CD14-positive monocyte (primary cell): ENCODE measurements around the gene ATP7A. TPM values are rescaled to one million over a fixed set of nuclear protein-coding genes. Genes with fewer than 3 reads are reported as not detected.

Experiments
- DNase-seq, 3 donors: peaks; one replicate each; pipeline ENCODE4 v3.0.0-alpha.2; 2011 to 2022
- H2AFZ ChIP-seq: 2 replicates; pipeline ENCODE4 v1.6.0; 2012; ENCODE audit warnings: mild to moderate bottlenecking, low read depth, low read length, inconsistent platforms; ENCODE audit not compliant: insufficient read depth, poor library complexity, severe bottlenecking
- H3K27ac ChIP-seq, 2 donors: 1 replicate in 1 of 2; 2 replicates in 1 of 2; pipeline ENCODE4 v1.5.1; 2012 to 2013; ENCODE audit warnings: low read length in 2 of 2, control low read depth in 1 of 2, inconsistent platforms in 1 of 2, low read depth in 1 of 2, mild to moderate bottlenecking in 1 of 2
- H3K27me3 ChIP-seq, 2 donors: one replicate each; pipeline versions ENCODE4 v1.6.0 to v1.6.1; 2011 to 2013; ENCODE audit warnings: low read length in 2 of 2; ENCODE audit not compliant: control insufficient read depth in 2 of 2, insufficient read depth in 2 of 2
- H3K36me3 ChIP-seq, 2 donors: replicated peaks in 1 of 2; 1 replicate in 1 of 2; 2 replicates in 1 of 2; pipeline versions ENCODE4 v1.5.1 to v1.6.1; 2012 to 2013; ENCODE audit warnings: low read length in 2 of 2, control low read depth in 1 of 2, inconsistent platforms in 1 of 2, mild to moderate bottlenecking in 1 of 2; ENCODE audit not compliant: insufficient read depth in 2 of 2, control insufficient read depth in 1 of 2
- H3K4me1 ChIP-seq, 2 donors: 1 replicate in 1 of 2; 2 replicates in 1 of 2; pipeline versions ENCODE4 v1.5.1 to v1.6.1; 2012 to 2013; ENCODE audit warnings: low read length in 2 of 2, control low read depth in 1 of 2, inconsistent platforms in 1 of 2, mild to moderate bottlenecking in 1 of 2, moderate library complexity in 1 of 2; ENCODE audit not compliant: insufficient read depth in 2 of 2, control insufficient read depth in 1 of 2
- H3K4me2 ChIP-seq: replicated peaks from 2 replicates; pipeline ENCODE3; 2012; ENCODE audit warnings: low read length, moderate library complexity, mild to moderate bottlenecking; ENCODE audit not compliant: poor library complexity, severe bottlenecking; ENCODE audit errors: extremely low read depth
- H3K4me3 ChIP-seq, 3 experiments: fragments of 200-600 bp in 1 of 3; sonication (generic) in 1 of 3; replicated peaks in 1 of 3; 1 replicate in 2 of 3; 2 replicates in 1 of 3; pipeline ENCODE4 v1.5.1; 2011 to 2013; ENCODE audit warnings: low read length in 3 of 3, mild to moderate bottlenecking in 3 of 3, control low read depth in 2 of 3, low read depth in 2 of 3, inconsistent platforms in 1 of 3, moderate library complexity in 1 of 3
- H3K79me2 ChIP-seq: 2 replicates; pipeline ENCODE4 v1.6.0; 2012; ENCODE audit warnings: mild to moderate bottlenecking, control low read depth, inconsistent platforms, low read length, moderate library complexity; ENCODE audit not compliant: insufficient read depth
- H3K9ac ChIP-seq: 2 replicates; pipeline ENCODE4 v1.6.0; 2017; ENCODE audit warnings: low read length, mild to moderate bottlenecking; ENCODE audit not compliant: insufficient read depth, poor library complexity, severe bottlenecking
- H3K9me3 ChIP-seq, 2 donors: replicated peaks in 1 of 2; 1 replicate in 1 of 2; 2 replicates in 1 of 2; pipeline versions ENCODE4 v1.5.1 to v1.6.1; 2012 to 2013; ENCODE audit warnings: low read length in 2 of 2, control low read depth in 1 of 2; ENCODE audit not compliant: control insufficient read depth in 1 of 2, insufficient read depth in 1 of 2
- H4K20me1 ChIP-seq: 2 replicates; pipeline ENCODE4 v1.6.0; 2012; ENCODE audit warnings: mild to moderate bottlenecking, low read length, control low read depth, moderate library complexity; ENCODE audit not compliant: insufficient read depth
- H3K27ac Mint-ChIP-seq, 7 donors: one replicate each; pipeline ENCODE4 v1.8.0; 2020; ENCODE audit warnings: mild to moderate bottlenecking in 7 of 7, mixed read lengths in 7 of 7, moderate library complexity in 6 of 7, inconsistent platforms in 2 of 7
- H3K27me3 Mint-ChIP-seq, 3 donors: one replicate each; pipeline ENCODE4 v1.8.0; 2021 to 2022; ENCODE audit warnings: low read depth in 3 of 3, mild to moderate bottlenecking in 3 of 3, mixed read lengths in 3 of 3, moderate library complexity in 3 of 3, inconsistent platforms in 1 of 3
- H3K36me3 Mint-ChIP-seq, 2 donors: one replicate each; pipeline ENCODE4 v1.8.0; 2020; ENCODE audit warnings: mixed read lengths in 2 of 2, inconsistent platforms in 1 of 2, mild to moderate bottlenecking in 1 of 2
- H3K4me1 Mint-ChIP-seq: one replicate; pipeline ENCODE4 v1.8.0; 2020; ENCODE audit warnings: mild to moderate bottlenecking, mixed read lengths
- H3K4me3 Mint-ChIP-seq, 2 donors: one replicate each; pipeline ENCODE4 v1.8.0; 2020; ENCODE audit warnings: mild to moderate bottlenecking in 2 of 2, mixed read lengths in 2 of 2, moderate library complexity in 1 of 2
- H3K9me3 Mint-ChIP-seq, 7 donors: one replicate each; pipeline ENCODE4 v1.8.0; 2020 to 2022; ENCODE audit warnings: mixed read lengths in 7 of 7, mild to moderate bottlenecking in 6 of 7, moderate library complexity in 6 of 7, inconsistent platforms in 2 of 7
- WGBS: methylation state at CpG from one replicate; pipeline ENCODE4 v1.1.5; 2013; ENCODE audit warnings: missing lambda C conversion rate; ENCODE audit not compliant: insufficient coverage; 5-methylcytosine and 5-hydroxymethylcytosine counted together
- intact Hi-C, 2 donors: fragments of 100-400 bp; cut with micrococcal nuclease; formaldehyde crosslinking; loops; one replicate each; pipeline versions ENCODE4 v1.15.0 to v1.15.1; 2023
- polyA plus RNA-seq, 3 donors: library from polyadenylated mRNA; depleted of rRNA in 1 of 3; unstranded in 2 of 3; stranded (reverse) in 1 of 3; fragments of 300-500 nt in 2 of 3; fragments of >200 nt in 1 of 3; fragmentation: Illumina TruSeq in 2 of 3; gene quantifications; 1 replicate in 2 of 3; 2 replicates in 1 of 3; pipeline ENCODE4 v1.2.3, GENCODE V29; 2012 to 2021
- TF ChIP-seq, protein P1 (sequence below): fragments of 200-600 bp; IDR thresholded peaks from one replicate; pipeline ENCODE4 v1.8.0; 2022; ENCODE audit warnings: antibody characterized with exemption, mild to moderate bottlenecking

Gene ATP7A
- polyA plus RNA-seq, 3 donors = 2.3 to 3.8 (median 2.8) TPM

DNA sequence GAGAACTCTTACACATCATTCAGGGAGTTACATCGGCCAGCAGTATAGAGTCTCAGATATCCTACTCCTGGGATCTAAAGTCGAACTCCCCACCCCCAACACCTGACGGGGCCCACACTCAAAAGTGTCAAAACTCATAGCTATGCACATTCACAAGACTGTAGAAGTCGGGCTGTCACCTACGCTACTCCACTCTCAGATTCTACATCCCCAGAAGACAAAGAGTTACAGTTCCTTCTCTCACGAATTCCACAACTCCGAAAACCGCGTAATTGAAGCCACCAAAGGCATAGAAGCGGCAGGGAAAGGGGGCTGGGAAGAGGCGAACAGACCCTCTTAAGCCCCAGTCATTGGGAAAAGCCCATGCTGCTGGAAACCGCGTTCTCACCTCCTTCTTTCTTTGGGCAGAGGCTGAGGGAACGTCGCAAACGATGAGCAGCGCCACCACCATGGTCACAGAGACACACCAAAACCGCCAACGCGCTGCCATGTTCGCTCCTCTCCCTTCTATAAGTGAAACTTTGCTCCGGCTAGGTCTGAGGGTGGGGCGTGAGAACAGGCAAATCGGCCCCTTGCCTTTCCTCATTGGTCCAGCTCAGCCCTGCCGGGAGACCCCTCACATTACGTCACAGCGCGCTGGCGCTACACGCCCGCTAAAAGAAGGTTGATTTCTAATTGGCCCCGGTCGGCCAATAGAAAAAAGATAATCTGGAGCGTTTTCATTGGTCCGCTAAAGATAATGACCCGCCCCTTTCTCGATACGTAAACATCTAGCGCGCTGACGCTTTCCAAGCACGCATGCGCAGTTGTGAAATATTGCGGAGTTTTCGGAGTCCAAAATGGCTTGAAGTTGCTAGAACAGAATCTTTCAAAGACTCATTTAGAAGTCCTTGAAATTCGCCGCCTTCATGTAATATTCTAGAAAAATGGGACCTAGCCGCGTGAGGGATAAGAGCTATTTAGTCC is 15.3 kb upstream of the ATP7A start, which contains the start of gene MAGT1:
Gene MAGT1, minus strand, starts transcription at position 515 of the 966 bp plus-strand sequence. Its CDS starts 25 bp downstream, at position 490.
- Histone ChIP-seq H4K20me1 (peaks cover 3% of the 10 kb centered on the region), H3K36me3 (no peaks in the 10 kb centered on the region), H3K79me2 (peaks cover 57% of the 10 kb centered on the region), H3K27me3 (no peaks in the 10 kb centered on the region), H3K4me2 (peak within 1 kb of the TSS; percentile 81), H3K9me3 (no peaks in the 10 kb centered on the region), H3K9ac (peak within 1 kb of the TSS; percentile 78), H3K4me3 (peak within 1 kb of the TSS; percentile 64 to 95 (median 89)), H3K4me1 (peaks cover 8 to 11% of the 10 kb centered on the region in 2 donors), H2AFZ (peak within 1 kb of the TSS; percentile 63), H3K27ac (peak within 1 kb of the TSS; percentile 91 to 100)
- peaks cover 11% of the 10 kb centered on the region for H3K4me1 Mint-ChIP-seq
- intact Hi-C loops = loop anchor here in 1 of 2 donors (5.0 kb wide), 2 partner anchors 108 to 212 kb away; partner anchors contain the start of gene ATRX
- peaks cover 2 to 4% of the 10 kb centered on the region in 2 donors for H3K36me3 Mint-ChIP-seq
- H3K27me3 Mint-ChIP-seq = peaks cover 0 to 9% (median 2%) of the 10 kb centered on the region in 3 donors
- H3K9me3 Mint-ChIP-seq = peaks cover 0 to 10% (median 2%) of the 10 kb centered on the region in 7 donors
- TF ChIP-seq, protein P1, sequence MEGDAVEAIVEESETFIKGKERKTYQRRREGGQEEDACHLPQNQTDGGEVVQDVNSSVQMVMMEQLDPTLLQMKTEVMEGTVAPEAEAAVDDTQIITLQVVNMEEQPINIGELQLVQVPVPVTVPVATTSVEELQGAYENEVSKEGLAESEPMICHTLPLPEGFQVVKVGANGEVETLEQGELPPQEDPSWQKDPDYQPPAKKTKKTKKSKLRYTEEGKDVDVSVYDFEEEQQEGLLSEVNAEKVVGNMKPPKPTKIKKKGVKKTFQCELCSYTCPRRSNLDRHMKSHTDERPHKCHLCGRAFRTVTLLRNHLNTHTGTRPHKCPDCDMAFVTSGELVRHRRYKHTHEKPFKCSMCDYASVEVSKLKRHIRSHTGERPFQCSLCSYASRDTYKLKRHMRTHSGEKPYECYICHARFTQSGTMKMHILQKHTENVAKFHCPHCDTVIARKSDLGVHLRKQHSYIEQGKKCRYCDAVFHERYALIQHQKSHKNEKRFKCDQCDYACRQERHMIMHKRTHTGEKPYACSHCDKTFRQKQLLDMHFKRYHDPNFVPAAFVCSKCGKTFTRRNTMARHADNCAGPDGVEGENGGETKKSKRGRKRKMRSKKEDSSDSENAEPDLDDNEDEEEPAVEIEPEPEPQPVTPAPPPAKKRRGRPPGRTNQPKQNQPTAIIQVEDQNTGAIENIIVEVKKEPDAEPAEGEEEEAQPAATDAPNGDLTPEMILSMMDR = no peak
- DNase-seq = peak; percentile 95 to 97 (median 96)
- WGBS = 0% methylated on average over 6 of the region's 49 CpGs
- H3K4me3 Mint-ChIP-seq = peak within 1 kb of the TSS; percentile 90 to 95
- peak within 1 kb of the TSS; percentile 96 to 100 (median 99) for H3K27ac Mint-ChIP-seq

DNA sequence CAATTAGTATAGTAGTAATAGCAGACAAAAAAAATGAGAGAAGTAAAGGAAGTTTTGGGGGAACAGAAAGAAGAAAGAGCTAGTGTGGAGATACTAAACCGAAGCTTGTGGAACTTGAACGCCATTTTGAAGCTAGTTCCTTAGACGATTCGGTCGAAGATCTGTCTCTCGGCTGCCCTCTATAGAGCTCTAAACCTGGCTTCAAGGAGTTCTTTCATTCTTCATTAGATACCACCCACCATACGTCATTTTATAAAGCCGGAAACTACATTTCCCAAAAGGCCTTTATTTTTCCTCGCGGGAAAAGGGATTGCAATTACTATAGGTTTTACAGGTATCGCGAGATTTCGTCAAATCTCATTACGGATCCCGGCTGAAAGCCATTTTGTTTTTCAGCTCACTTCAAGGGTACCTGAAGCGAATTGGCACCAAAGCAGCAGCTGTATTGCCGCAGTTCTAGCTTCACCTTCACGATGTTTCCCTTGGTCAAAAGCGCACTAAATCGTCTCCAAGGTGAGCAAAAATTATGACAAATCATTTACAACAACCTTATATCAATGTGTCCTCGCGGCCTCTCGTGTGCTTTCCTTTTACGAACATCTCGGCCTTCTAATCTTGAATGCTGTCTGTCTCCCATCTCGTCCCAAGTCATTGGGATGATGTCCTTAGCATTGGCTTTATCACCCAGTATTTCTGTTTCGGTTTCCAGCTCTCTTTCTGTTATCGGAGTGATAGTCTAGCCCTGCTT is 11.2 kb upstream of the ATP7A start, which contains the start of gene COX7B:
Gene COX7B, plus strand, starts transcription at position 388 of the 748 bp plus-strand sequence. Its CDS starts 86 bp downstream, at position 474.
- Histone ChIP-seq H4K20me1 (no peaks in the 10 kb centered on the region), H3K27ac (peak within 1 kb of the TSS; percentile 84 to 89), H3K4me3 (peak within 1 kb of the TSS; percentile 83 to 98 (median 85)), H3K4me2 (peak within 1 kb of the TSS; percentile 64), H3K36me3 (peaks cover 14 to 24% of the 10 kb centered on the region in 2 donors), H2AFZ (peak within 1 kb of the TSS; percentile 46), H3K9ac (peak within 1 kb of the TSS; percentile 67), H3K27me3 (no peaks in the 10 kb centered on the region), H3K9me3 (no peaks in the 10 kb centered on the region), H3K4me1 (peaks cover 6 to 8% of the 10 kb centered on the region in 2 donors), H3K79me2 (peaks cover 47% of the 10 kb centered on the region)
- 0% methylated on average over 19 of the region's 28 CpGs for WGBS
- peaks cover 0 to 11% (median 2%) of the 10 kb centered on the region in 7 donors for H3K9me3 Mint-ChIP-seq
- peaks cover 0 to 6% (median 0%) of the 10 kb centered on the region in 3 donors for H3K27me3 Mint-ChIP-seq
- DNase-seq = peak; percentile 89 to 94 (median 93)
- intact Hi-C loops = loop anchor here in 1 of 2 donors (5.0 kb wide), 2 partner anchors 112 to 208 kb away; partner anchors contain the start of gene ATRX
- H3K4me3 Mint-ChIP-seq = peak within 1 kb of the TSS; percentile 86 to 94
- TF ChIP-seq, protein P1 = peak; percentile 21
- peaks cover 15 to 22% of the 10 kb centered on the region in 2 donors for H3K36me3 Mint-ChIP-seq
- peak within 1 kb of the TSS; percentile 93 to 98 (median 96) for H3K27ac Mint-ChIP-seq
- H3K4me1 Mint-ChIP-seq = peaks cover 6% of the 10 kb centered on the region
